ENCODE measurements around the gene DMRT3. TPM values are rescaled to one million over a fixed set of nuclear protein-coding genes. Genes with fewer than 3 reads are reported as not detected.

DMRT3 gene
- total RNA-seq, 1 donor from 2014 or later = not detected

DNA sequence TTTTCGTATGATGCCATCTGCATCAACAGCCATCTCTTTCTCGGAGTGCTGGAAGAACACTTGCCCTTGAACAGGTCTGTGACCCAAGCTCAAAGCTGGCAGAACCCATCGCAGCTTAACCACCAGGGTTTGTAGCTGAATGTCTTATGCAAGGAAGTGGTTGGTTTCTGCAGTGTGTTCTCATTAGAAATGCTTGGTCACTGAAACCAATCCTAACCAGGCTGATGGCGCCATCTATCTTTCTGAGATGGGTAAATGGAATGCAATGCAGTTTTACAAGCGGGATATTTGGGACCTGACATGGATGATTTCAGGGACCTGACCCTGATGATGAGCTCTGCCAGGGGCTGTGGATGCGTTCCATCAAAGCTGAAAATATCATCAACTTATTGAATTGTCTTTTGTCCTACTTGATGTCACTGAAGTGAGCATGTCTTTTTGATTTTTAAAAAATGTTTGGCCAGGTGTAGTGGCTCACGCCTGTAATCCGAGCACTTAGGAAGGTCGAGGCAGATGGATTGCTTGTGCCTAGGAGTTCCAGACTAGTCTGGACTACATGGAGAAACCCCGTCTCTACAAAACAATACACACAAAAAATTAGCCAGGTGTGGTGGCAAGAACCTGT is 28.7 kb downstream of the DMRT3 start:
- no peak overlapping the region for H3K27ac Mint-ChIP-seq (ENCODE audit: unreplicated experiment)
- H3K9me3 Mint-ChIP-seq (ENCODE audit: low read depth) = no peaks in the 10 kb centered on the region
- H3K4me3 Mint-ChIP-seq (ENCODE audit: unreplicated experiment) = no peak overlapping the region
- no peak for DNase-seq (ENCODE audit: low spot score)
- TF ChIP-seq, protein P1, sequence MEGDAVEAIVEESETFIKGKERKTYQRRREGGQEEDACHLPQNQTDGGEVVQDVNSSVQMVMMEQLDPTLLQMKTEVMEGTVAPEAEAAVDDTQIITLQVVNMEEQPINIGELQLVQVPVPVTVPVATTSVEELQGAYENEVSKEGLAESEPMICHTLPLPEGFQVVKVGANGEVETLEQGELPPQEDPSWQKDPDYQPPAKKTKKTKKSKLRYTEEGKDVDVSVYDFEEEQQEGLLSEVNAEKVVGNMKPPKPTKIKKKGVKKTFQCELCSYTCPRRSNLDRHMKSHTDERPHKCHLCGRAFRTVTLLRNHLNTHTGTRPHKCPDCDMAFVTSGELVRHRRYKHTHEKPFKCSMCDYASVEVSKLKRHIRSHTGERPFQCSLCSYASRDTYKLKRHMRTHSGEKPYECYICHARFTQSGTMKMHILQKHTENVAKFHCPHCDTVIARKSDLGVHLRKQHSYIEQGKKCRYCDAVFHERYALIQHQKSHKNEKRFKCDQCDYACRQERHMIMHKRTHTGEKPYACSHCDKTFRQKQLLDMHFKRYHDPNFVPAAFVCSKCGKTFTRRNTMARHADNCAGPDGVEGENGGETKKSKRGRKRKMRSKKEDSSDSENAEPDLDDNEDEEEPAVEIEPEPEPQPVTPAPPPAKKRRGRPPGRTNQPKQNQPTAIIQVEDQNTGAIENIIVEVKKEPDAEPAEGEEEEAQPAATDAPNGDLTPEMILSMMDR (IDR thresholded peaks at IDR 0.05) = peak; percentile 77
- H3K27me3 Mint-ChIP-seq (ENCODE audit: low read depth) = peaks cover 25% of the 10 kb centered on the region
- H3K36me3 Mint-ChIP-seq (ENCODE audit: low read depth) = no peaks in the 10 kb centered on the region
- peaks cover 3% of the 10 kb centered on the region for H3K4me1 Mint-ChIP-seq (ENCODE audit: low read depth)

DNA sequence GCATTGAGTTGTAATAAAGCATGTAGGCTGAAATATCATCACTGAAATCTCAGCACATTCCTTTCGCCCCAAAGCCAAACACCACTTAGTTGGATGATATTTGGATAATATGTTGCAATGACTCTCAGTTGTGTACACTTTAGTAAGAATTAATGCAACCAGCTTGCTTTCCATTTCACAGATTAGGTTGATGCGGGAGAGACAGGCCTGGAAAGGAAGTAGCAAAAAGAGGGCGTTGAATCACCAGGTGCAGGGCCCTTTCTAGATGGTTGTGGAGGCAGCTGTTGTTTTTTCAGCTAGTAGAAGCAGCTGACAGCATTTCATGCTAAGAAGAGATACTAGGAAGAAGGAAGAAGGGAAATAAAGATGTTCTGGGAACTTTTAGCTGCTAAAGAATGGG is 30.9 kb downstream of the DMRT3 start:
- Mint-ChIP-seq H3K36me3 (ENCODE audit: low read depth) (no peaks in the 10 kb centered on the region), H3K27ac (ENCODE audit: unreplicated experiment) (no peak overlapping the region), H3K9me3 (ENCODE audit: low read depth) (no peaks in the 10 kb centered on the region), H3K4me3 (ENCODE audit: unreplicated experiment) (no peak overlapping the region), H3K4me1 (ENCODE audit: low read depth) (peaks cover 3% of the 10 kb centered on the region), H3K27me3 (ENCODE audit: low read depth) (peaks cover 31% of the 10 kb centered on the region)
- TF ChIP-seq, protein P1 (IDR thresholded peaks at IDR 0.05) = no peak
- no peak for DNase-seq (ENCODE audit: low spot score)

DNA sequence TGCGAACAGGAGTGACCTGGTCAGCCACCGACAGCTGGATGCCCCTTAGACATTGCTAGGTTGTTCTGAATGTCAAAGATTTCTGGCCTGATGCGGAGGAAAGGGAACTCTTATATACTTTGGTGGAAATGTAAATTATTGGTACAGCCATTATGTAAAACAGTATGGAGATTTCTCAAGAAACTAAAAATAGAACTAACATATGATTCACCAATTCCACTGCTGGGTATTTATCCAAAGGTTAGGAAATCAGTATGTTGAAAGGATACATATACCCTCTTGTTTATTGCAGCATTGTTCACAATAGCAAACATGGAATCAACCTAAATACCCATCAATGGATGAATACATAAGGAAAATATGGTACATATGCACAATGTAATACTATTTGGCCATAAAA is 31.8 kb downstream of the DMRT3 start:
- Mint-ChIP-seq H3K9me3 (ENCODE audit: low read depth) (no peaks in the 10 kb centered on the region), H3K27me3 (ENCODE audit: low read depth) (peaks cover 36% of the 10 kb centered on the region), H3K27ac (ENCODE audit: unreplicated experiment) (no peak overlapping the region), H3K4me1 (ENCODE audit: low read depth) (peaks cover 3% of the 10 kb centered on the region), H3K36me3 (ENCODE audit: low read depth) (no peaks in the 10 kb centered on the region), H3K4me3 (ENCODE audit: unreplicated experiment) (no peak overlapping the region)
- TF ChIP-seq, protein P1 (IDR thresholded peaks at IDR 0.05) = no peak
- no peak for DNase-seq (ENCODE audit: low spot score)

DNA sequence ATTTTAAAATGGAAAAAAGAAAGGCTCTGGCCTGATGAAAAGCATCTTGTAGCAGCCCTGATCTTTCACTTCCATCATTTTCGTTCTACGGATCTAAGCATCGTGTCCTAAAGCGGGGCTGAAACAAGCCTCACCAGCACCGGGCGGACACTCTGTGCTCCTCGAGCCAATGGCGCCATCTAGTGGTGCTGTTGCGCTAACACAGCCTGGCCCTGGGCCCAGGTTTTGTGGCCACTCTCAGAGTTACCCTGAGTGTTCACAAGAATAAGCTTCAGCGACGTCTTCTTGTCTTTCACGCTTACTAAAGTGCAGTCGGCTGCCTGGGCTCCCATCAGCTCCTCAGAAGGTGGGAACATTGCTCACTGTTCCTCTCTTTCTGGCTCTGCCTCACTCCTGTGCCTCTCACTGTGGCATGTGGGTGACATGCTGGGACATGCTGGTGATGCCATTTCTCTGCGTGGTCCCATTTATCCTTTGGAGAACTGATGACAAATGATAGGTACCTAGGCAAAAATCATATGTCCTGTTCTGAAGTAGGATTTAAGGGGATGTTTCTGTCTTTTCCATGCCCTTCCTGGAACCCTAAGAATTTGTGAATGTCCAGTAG is 32.7 kb downstream of the DMRT3 start:
- Mint-ChIP-seq H3K4me3 (ENCODE audit: unreplicated experiment) (no peak overlapping the region), H3K27ac (ENCODE audit: unreplicated experiment) (no peak overlapping the region), H3K9me3 (ENCODE audit: low read depth) (no peaks in the 10 kb centered on the region), H3K4me1 (ENCODE audit: low read depth) (peaks cover 3% of the 10 kb centered on the region), H3K27me3 (ENCODE audit: low read depth) (peaks cover 37% of the 10 kb centered on the region), H3K36me3 (ENCODE audit: low read depth) (no peaks in the 10 kb centered on the region)
- no peak for DNase-seq (ENCODE audit: low spot score)
- TF ChIP-seq, protein P1 (IDR thresholded peaks at IDR 0.05) = peak; percentile 92

DNA sequence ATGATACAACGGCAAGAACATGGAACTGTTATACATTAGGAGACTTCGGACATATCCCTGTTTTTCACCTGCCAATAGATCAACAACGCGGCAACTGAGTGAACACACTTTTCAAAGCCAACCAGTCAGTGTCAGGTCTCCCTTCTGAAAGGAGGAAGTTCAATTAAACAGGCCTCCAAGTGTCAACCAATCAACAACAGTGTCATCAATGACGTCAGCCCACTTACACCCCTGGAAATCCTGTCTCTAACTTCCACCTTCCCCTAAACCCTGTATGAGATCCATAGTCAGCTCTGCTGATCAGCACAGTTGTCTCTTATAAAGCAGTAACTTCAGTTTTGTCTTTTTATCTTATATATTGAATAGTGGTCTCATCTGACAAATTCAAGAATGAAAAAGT is 36.6 kb downstream of the DMRT3 start:
- TF ChIP-seq, protein P1 (IDR thresholded peaks at IDR 0.05) = no peak
- Mint-ChIP-seq H3K27me3 (ENCODE audit: low read depth) (peaks cover 50% of the 10 kb centered on the region), H3K36me3 (ENCODE audit: low read depth) (no peaks in the 10 kb centered on the region), H3K9me3 (ENCODE audit: low read depth) (no peaks in the 10 kb centered on the region), H3K4me1 (ENCODE audit: low read depth) (peaks cover 3% of the 10 kb centered on the region), H3K27ac (ENCODE audit: unreplicated experiment) (no peak overlapping the region), H3K4me3 (ENCODE audit: unreplicated experiment) (no peak overlapping the region)
- no peak for DNase-seq (ENCODE audit: low spot score)

Data from chondrocyte (in vitro differentiated cells).